ENCODE results near the gene LAMA2.

The LAMA2 gene

GRCh38 chr6:129276986-129277385 lies 394.0 kb downstream of the LAMA2 start:
- Histone ChIP-seq H2AFZ (ENCODE audit: low read length) (no peak overlapping the region), H3K4me2 (ENCODE audit: low read depth, low read length) (no peak overlapping the region), H4K20me1 (ENCODE audit: insufficient read depth, low read length) (no peaks in the 10 kb centered on the region), H3K27ac (ENCODE audit: low read length) (no peak overlapping the region), H3K4me3 (ENCODE audit: low read length) (no peak overlapping the region), H3K4me1 (ENCODE audit: low read length) (peaks cover 18% of the 10 kb centered on the region), H3K36me3 (replicated peaks; ENCODE audit: insufficient read depth, low read length) (no peaks in the 10 kb centered on the region), H3F3A (ENCODE audit: insufficient read depth, low read length) (peaks cover 9% of the 10 kb centered on the region; the same call in 1 of the 2 replicates), H3K79me2 (ENCODE audit: low read length) (no peaks in the 10 kb centered on the region), H3K9me2 (replicated peaks; ENCODE audit: insufficient read depth, low read length) (no peaks in the 10 kb centered on the region), H3K9ac (ENCODE audit: low read length) (no peak overlapping the region), H3K9me3 (replicated peaks; ENCODE audit: insufficient read depth, low read length) (no peaks in the 10 kb centered on the region), H3K27me3 (replicated peaks; ENCODE audit: insufficient read depth, low read length) (no peaks in the 10 kb centered on the region)
- no peak for TF ChIP-seq CTCF (IDR thresholded peaks at IDR 0.05; ENCODE audit: low read length)
- TF ChIP-seq EZH2phosphoT487 (IDR thresholded peaks at IDR 0.05; ENCODE audit: low read length), result no peak
- TF ChIP-seq EZH2 (optimal IDR thresholded peaks at IDR 0.05; ENCODE audit: low read depth, low read length), result no peak
- no peak for DNase-seq

GRCh38 chr6:129279343-129280292 lies 396.7 kb downstream of the LAMA2 start:
- Histone ChIP-seq H3K36me3 (replicated peaks; ENCODE audit: insufficient read depth, low read length) (no peaks in the 10 kb centered on the region), H3K4me1 (ENCODE audit: low read length) (peaks cover 18% of the 10 kb centered on the region), H3K4me3 (ENCODE audit: low read length) (no peak overlapping the region), H3F3A (ENCODE audit: insufficient read depth, low read length) (peaks cover 9% of the 10 kb centered on the region; the same call in 1 of the 2 replicates), H4K20me1 (ENCODE audit: insufficient read depth, low read length) (no peaks in the 10 kb centered on the region), H3K27me3 (replicated peaks; ENCODE audit: insufficient read depth, low read length) (no peaks in the 10 kb centered on the region), H2AFZ (ENCODE audit: low read length) (no peak overlapping the region), H3K9me3 (replicated peaks; ENCODE audit: insufficient read depth, low read length) (no peaks in the 10 kb centered on the region), H3K27ac (ENCODE audit: low read length) (no peak overlapping the region), H3K79me2 (ENCODE audit: low read length) (no peaks in the 10 kb centered on the region), H3K9ac (ENCODE audit: low read length) (no peak overlapping the region), H3K4me2 (ENCODE audit: low read depth, low read length) (no peak overlapping the region), H3K9me2 (replicated peaks; ENCODE audit: insufficient read depth, low read length) (no peaks in the 10 kb centered on the region)
- DNase-seq, result no peak
- no peak for TF ChIP-seq CTCF (IDR thresholded peaks at IDR 0.05; ENCODE audit: low read length)
- TF ChIP-seq EZH2phosphoT487 (IDR thresholded peaks at IDR 0.05; ENCODE audit: low read length), result no peak
- no peak for TF ChIP-seq EZH2 (optimal IDR thresholded peaks at IDR 0.05; ENCODE audit: low read depth, low read length)

GRCh38 chr6:129280293-129280644 lies 397.3 kb downstream of the LAMA2 start:
- Histone ChIP-seq H3K4me3 (ENCODE audit: low read length) (no peak overlapping the region; the same call in 1 of the 2 replicates), H3K9me2 (replicated peaks; ENCODE audit: insufficient read depth, low read length) (no peaks in the 10 kb centered on the region), H3K4me1 (ENCODE audit: low read length) (peaks cover 18% of the 10 kb centered on the region), H3K4me2 (ENCODE audit: low read depth, low read length) (peak overlapping the region; percentile 35), H3F3A (ENCODE audit: insufficient read depth, low read length) (peaks cover 9% of the 10 kb centered on the region; the same call in 1 of the 2 replicates), H3K36me3 (replicated peaks; ENCODE audit: insufficient read depth, low read length) (no peaks in the 10 kb centered on the region), H3K9ac (ENCODE audit: low read length) (no peak overlapping the region), H3K27ac (ENCODE audit: low read length) (no peak overlapping the region), H3K79me2 (ENCODE audit: low read length) (no peaks in the 10 kb centered on the region), H2AFZ (ENCODE audit: low read length) (no peak overlapping the region), H3K27me3 (replicated peaks; ENCODE audit: insufficient read depth, low read length) (no peaks in the 10 kb centered on the region), H4K20me1 (ENCODE audit: insufficient read depth, low read length) (no peaks in the 10 kb centered on the region), H3K9me3 (replicated peaks; ENCODE audit: insufficient read depth, low read length) (no peaks in the 10 kb centered on the region)
- TF ChIP-seq CTCF (IDR thresholded peaks at IDR 0.05; ENCODE audit: low read length), result no peak
- no peak for TF ChIP-seq EZH2phosphoT487 (IDR thresholded peaks at IDR 0.05; ENCODE audit: low read length)
- no peak for TF ChIP-seq EZH2 (optimal IDR thresholded peaks at IDR 0.05; ENCODE audit: low read depth, low read length)
- DNase-seq, result no peak
